Measurements from ENCODE around the gene LRRC26.

The LRRC26 gene

GRCh38 chr9:137169896-137170358 is at the start of gene LRRC26:
TSS of gene LRRC26 (minus strand) at chr9:137170051. CDS start at chr9:137169943, 108 bp downstream.
- DNase-seq (ENCODE audit: low read depth in 2 of 2): no peak

GRCh38 chr9:137218754-137219271 is 49.0 kb upstream of the LRRC26 start:
- DNase-seq (ENCODE audit: low read depth in 2 of 2): no peak

GRCh38 chr9:137218212-137218753 is 48.4 kb upstream of the LRRC26 start:
- DNase-seq (ENCODE audit: low read depth in 2 of 2): no peak

GRCh38 chr9:137217276-137218211 is 47.7 kb upstream of the LRRC26 start:
- DNase-seq (ENCODE audit: low read depth in 2 of 2): no peak

- no peak for DNase-seq (ENCODE audit: low read depth in 2 of 2)
These were observed 46.5 kb upstream of the LRRC26 start for GRCh38 chr9:137216188-137216965.

GRCh38 chr9:137215196-137215986 is 45.5 kb upstream of the LRRC26 start:
- DNase-seq (ENCODE audit: low read depth in 2 of 2): no peak

GRCh38 chr9:137214620-137215019 is 44.8 kb upstream of the LRRC26 start:
- DNase-seq (ENCODE audit: low read depth in 2 of 2): no peak

- DNase-seq (ENCODE audit: low read depth in 2 of 2): no peak
These were observed 43.6 kb upstream of the LRRC26 start for GRCh38 chr9:137213160-137214060.

- no peak for DNase-seq (ENCODE audit: low read depth in 2 of 2)
These were observed 42.7 kb upstream of the LRRC26 start for GRCh38 chr9:137212520-137212919.

- no peak for DNase-seq (ENCODE audit: low read depth in 2 of 2)
These were observed 41.7 kb upstream of the LRRC26 start for GRCh38 chr9:137211532-137211931.

- no peak for DNase-seq (ENCODE audit: low read depth in 2 of 2)
These were observed 36.8 kb upstream of the LRRC26 start for GRCh38 chr9:137206602-137207001.

GRCh38 chr9:137205126-137206069 is 35.5 kb upstream of the LRRC26 start, which contains the start of the genes NDOR1 and TMEM203:
TSS of gene NDOR1 (plus strand) at chr9:137205700. CDS start at chr9:137205778, 78 bp downstream.
TSS of gene TMEM203 (minus strand) at chr9:137205648. CDS start at chr9:137205414, 234 bp downstream.
- DNase-seq (ENCODE audit: low read depth in 2 of 2): peak; percentile 93 to 94

GRCh38 chr9:137204731-137205125 is 34.9 kb upstream of the LRRC26 start:
- DNase-seq (ENCODE audit: low read depth in 2 of 2): no peak

GRCh38 chr9:137202966-137203365 is 33.1 kb upstream of the LRRC26 start:
- no peak for DNase-seq (ENCODE audit: low read depth in 2 of 2)

- no peak for DNase-seq (ENCODE audit: low read depth in 2 of 2)
These were observed 31.5 kb upstream of the LRRC26 start for GRCh38 chr9:137201205-137201868.

GRCh38 chr9:137200311-137201204 is 30.7 kb upstream of the LRRC26 start, which contains the start of gene TPRN:
TSS of gene TPRN (minus strand) at chr9:137200741. CDS start at chr9:137200711, 30 bp downstream.
- peak; percentile 98 to 99 for DNase-seq (ENCODE audit: low read depth in 2 of 2)

All from stimulated activated CD8-positive, alpha-beta memory T cell treated with anti-CD3 and anti-CD28 coated beads, Interleukin-2, amount 100 ng/mL, for 48 hours (primary cell).